ENCODE measurements around the gene TCEAL1.
A peak's percentile ranks its signal among the peaks of the same experiment; 100 is the strongest.
"Not testable (repeated sequence)": the region's sequence is repeated elsewhere in the genome, so short reads cannot be mapped to it uniquely, and the experiment has no call there.

The TCEAL1 gene, protein sequence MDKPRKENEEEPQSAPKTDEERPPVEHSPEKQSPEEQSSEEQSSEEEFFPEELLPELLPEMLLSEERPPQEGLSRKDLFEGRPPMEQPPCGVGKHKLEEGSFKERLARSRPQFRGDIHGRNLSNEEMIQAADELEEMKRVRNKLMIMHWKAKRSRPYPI

GRCh38 chrX:103628386-103629317, at the start of gene TCEAL1:
Gene TCEAL1, plus strand, starts transcription at chrX:103628975. Its CDS starts 942 bp downstream, at chrX:103629917.
- no peak for DNase-seq (ENCODE audit: low read depth, low spot score)

DNA sequence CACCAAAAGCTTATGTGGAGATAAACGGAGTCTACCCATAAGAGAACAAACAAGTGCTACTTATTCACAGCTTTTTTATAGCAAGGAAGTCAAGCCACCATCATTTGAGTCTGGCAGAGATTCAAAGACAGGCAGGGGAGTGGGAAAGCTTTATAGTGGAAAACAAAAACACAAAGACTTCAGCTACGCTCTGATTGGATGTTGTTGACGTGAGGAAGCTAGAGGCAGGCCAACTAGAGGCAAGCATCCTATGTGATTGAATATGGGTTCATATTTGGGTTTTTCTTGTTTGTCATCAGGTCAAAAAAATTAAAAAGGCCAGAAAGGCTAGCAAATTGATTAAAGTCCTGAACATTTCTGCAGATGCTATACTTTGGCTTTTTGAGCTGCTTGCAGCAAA, 44.2 kb upstream of the TCEAL1 start:
- DNase-seq (ENCODE audit: low read depth, low spot score), result no peak

GRCh38 chrX:103585411-103586313, 43.1 kb upstream of the TCEAL1 start, which contains the start of gene TCEAL4:
Gene TCEAL4, plus strand, starts transcription at chrX:103585515. Its CDS starts 1,161 bp downstream, at chrX:103586676.
- no peak for DNase-seq (ENCODE audit: low read depth, low spot score)

GRCh38 chrX:103586314-103586646, 42.5 kb upstream of the TCEAL1 start:
- no peak for DNase-seq (ENCODE audit: low read depth, low spot score)

DNA sequence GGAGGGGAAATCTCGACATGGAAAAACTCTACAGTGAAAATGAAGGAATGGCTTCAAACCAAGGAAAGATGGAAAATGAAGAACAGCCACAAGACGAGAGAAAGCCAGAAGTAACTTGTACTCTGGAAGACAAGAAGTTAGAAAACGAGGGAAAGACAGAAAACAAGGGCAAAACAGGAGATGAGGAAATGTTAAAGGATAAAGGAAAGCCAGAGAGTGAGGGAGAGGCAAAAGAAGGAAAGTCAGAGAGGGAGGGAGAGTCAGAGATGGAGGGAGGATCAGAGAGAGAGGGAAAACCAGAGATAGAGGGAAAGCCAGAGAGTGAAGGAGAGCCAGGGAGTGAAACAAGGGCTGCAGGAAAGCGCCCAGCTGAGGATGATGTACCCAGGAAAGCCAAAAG, 42.1 kb upstream of the TCEAL1 start:
- DNase-seq (ENCODE audit: low read depth, low spot score), result no peak

DNA sequence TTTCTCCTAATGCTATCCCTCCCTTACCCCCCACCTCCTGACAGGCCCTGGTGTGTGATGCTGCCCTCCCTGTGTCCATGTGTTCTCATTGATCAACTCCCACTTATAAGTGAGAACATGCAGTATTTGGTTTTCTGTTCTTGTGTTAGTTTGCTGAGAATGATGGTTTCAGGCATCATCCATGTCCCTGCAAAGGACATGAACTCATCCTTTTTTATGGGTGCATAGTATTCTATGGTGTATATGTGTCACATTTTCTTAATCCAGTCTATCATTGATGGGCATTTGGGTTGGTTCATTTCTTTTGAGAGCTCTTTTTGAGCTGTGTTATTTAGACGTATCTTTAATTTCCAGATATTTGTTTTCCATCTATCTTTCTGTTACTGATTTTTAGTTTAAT, 36.5 kb upstream of the TCEAL1 start:
- DNase-seq (ENCODE audit: low read depth, low spot score), result not testable (repeated sequence)

DNA sequence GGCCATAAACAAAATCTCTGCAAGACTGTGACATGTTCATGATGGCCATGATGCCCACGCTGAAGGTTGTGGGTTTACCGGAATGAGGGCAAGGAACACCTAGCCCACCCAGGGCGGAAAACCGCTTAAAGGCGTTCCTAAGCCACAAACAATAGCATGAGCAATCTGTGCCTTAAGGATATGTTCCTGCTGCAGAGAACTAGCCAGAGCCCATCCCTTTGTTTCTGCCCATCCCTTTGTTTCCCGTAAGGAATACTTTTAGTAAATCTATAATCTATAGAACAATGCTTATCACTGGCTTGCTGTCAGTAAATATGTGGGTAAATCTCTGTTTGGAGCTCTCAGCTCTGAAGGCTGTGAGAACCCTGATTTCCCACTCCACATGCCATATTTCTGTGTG, 33.6 kb upstream of the TCEAL1 start:
- not testable (repeated sequence) for DNase-seq (ENCODE audit: low read depth, low spot score)

DNA sequence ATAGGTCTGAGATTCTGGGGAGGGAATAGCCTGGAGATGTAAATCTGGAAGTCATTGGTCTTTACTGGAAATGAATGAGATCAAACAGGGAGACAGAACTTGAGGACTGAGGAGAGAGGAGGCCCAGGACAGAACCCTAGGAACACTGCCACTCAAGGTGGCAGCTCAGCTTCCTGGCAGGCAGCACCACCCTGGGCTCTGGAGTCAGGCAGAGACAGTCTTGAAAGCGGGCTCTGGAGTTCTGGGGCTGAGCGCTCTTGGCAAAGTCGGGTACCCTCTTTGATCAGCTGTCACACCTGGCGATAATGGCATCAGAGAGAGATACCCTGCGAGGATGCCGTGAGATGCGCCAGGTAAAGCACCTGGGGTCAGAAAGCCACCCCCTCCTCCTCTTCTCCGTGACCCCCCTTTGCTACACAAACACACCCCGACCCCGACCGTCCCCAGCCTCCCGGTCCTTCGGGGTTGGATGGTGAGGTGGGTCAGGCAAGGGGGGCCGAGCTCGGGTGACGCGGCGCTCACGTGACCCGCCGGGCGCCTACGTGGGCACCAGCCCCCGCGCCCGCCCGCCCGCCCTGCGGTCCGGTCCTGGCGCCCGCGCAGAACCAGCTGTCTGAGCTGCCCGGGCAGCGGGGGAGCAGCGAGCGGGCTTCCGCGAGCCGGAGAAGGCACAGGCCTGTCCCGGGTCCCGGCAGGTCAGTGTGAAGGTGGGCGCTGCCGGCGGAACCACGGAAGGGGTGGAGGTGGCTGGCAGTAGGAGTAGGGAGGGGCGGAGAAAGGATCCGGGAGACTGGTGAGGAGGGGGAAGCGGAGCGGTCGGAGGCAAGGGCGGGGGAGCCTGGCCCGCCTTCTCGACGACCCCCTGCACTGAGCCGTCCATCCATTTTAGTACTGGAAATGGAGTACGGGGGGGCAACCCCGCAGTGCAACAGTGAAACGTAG, 21.1 kb upstream of the TCEAL1 start, which contains the start of gene TCEAL3:
Gene TCEAL3 (plus strand): TSS at position 600 of the 942 bp plus-strand sequence. CDS start 1,102 bp downstream, outside the sequence.
- DNase-seq (ENCODE audit: low read depth, low spot score), result no peak

DNA sequence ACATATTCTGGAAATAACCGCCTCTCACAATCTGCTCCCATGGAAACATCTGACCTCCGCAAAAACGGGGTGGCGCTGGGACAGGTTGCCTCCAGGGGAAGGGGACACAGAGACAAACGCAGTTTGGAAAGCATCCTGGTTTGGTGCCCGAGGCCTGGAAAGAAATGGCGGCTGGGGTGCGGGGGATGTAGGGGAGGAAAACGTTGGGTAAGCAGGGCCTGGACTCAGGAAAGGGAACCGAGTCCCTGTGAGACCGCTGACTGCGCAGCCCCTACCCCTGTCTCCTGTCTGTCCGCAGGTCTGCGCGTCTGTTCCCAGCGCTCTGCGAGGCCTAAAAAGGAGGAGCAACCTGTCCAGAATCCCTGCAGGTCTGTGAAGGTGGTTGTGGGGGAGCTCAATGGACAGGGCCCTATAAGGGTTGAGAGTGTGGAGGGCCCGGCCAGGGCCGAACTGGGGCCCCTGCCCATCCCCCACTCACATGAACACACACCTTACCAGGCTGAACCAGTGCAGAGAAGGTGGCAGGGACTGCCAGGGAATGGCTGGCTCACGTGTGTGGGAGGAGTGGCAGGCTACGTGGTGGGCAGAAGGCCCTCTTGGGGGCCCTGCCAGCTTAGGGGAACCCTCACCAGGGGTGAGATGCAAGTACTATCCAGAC, 20.3 kb upstream of the TCEAL1 start:
- no peak for DNase-seq (ENCODE audit: low read depth, low spot score)

GRCh38 chrX:103610282-103610681, 18.5 kb upstream of the TCEAL1 start:
- no peak for DNase-seq (ENCODE audit: low read depth, low spot score)

DNA sequence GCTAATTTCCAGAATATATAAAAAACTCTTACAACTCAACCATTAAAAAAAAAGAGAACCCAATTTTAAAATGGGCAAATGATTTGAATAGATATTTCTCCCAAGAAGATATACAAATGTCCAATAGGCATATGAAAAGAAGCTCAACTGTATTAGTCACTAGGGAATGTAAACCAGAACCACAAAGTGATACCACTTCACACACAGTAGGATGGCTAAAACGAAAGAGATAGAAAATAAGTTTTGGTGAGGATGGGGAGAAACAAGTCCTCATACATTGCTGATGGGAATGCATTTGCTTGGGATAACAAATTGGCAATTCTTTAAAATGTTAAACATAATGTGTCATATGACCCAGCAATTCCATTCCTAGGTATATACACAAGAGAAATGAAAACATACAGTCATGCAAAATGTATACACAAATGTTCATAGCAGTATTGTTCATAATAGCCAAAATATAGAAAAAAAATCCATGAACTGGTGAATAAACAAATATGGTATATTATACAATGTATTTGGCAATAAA, 15.3 kb upstream of the TCEAL1 start:
- DNase-seq (ENCODE audit: low read depth, low spot score), result no peak

GRCh38 chrX:103614999-103615398, 13.8 kb upstream of the TCEAL1 start:
- DNase-seq (ENCODE audit: low read depth, low spot score), result no peak

GRCh38 chrX:103615781-103616371, 12.9 kb upstream of the TCEAL1 start:
- no peak for DNase-seq (ENCODE audit: low read depth, low spot score)

- DNase-seq (ENCODE audit: low read depth, low spot score), result no peak
Observed at GRCh38 chrX:103616676-103617186, 12.0 kb upstream of the TCEAL1 start.

DNA sequence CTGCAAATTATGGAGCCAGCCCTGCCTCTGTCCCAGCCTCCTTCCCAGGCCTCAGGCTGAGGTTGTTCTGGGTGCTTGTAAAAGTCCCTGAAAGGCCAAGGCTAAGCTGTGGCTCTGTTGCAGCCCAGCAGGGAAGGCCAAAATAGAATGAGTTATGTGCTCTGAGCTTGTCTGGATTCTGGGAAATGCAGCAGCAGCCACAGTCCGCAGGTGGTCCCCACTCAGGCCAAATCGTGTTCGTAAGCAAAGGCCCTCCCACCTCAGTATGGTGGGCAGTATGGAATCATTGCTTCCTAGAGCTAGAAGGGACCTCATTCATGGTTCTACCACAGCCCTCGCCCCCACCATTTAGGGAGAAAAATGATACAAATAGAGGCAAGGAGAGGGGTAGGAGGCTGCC, 4.7 kb upstream of the TCEAL1 start:
- no peak for DNase-seq (ENCODE audit: low read depth, low spot score)

- DNase-seq (ENCODE audit: low read depth, low spot score), result no peak
Observed at GRCh38 chrX:103626855-103627254, 1.9 kb upstream of the TCEAL1 start.

DNA sequence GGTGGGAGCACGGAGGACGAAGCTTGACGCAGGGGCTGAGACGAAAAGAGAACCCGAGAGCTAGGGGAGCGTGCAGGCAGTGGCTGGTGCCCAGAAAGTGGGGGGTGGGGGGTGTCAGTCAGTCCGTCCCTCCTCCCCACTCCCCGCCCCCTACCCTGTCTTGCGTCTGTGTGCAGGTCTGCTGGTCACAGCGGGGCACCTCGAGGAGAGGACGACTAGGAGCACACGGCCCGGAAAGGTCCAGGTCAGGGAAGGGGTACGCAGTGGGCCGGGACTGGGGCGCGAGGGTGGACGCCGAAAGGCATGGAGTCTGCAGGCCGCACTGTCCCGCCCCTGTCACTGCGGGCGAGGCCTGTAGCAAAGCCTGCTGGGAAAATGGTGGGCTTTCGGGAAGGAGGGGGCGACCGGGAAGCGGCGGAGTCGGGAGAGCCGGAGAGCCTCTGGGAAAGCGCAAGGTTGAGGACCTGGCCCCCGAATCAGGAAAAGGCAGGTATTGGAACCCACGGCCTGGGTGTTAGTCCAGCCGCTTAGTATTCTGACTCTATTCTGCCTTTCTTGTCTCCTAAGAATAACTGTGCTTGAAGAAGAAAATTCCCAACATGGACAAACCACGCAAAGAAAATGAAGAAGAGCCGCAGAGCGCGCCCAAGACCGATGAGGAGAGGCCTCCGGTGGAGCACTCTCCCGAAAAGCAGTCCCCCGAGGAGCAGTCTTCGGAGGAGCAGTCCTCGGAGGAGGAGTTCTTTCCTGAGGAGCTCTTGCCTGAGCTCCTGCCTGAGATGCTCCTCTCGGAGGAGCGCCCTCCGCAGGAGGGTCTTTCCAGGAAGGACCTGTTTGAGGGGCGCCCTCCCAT, 769 bp downstream of the TCEAL1 start:
- DNase-seq (ENCODE audit: low read depth, low spot score), result peak; percentile 30

DNA sequence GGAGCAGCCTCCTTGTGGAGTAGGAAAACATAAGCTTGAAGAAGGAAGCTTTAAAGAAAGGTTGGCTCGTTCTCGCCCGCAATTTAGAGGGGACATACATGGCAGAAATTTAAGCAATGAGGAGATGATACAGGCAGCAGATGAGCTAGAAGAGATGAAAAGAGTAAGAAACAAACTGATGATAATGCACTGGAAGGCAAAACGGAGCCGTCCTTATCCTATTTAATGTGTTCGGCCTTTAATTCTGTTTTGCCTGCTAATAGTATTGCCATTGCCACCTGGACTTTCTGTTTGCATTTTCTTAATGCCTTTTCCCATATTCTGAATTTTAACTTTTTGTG, 1.4 kb downstream of the TCEAL1 start:
- no peak for DNase-seq (ENCODE audit: low read depth, low spot score)

GRCh38 chrX:103631145-103631544, 2.4 kb downstream of the TCEAL1 start:
- no peak for DNase-seq (ENCODE audit: low read depth, low spot score)
